Activated T-helper 1 cell treated with anti-CD3 and anti-CD28 coated beads, Interleukin-2, amount 50 U/mL, for 16 hours (primary cell): ENCODE data around the gene MYL6.

ENCODE experiments used
- DNase-seq, 2 donors: peaks; one replicate each; pipeline ENCODE4 v3.0.0-alpha.2; 2020; ENCODE audit warnings: low read depth in 1 of 2, low spot score in 1 of 2

Gene MYL6

GRCh38 chr12:56129206-56129941 lies 28.8 kb upstream of the MYL6 start:
- DNase-seq: peak; percentile 51 to 56

- no peak for DNase-seq
These were observed 28.1 kb upstream of the MYL6 start for GRCh38 chr12:56129942-56130495.

- no peak for DNase-seq
These were observed 27.3 kb upstream of the MYL6 start for GRCh38 chr12:56130876-56131275.

GRCh38 chr12:56134897-56135296 lies 23.3 kb upstream of the MYL6 start:
- no peak for DNase-seq

GRCh38 chr12:56137853-56138571 lies 20.1 kb upstream of the MYL6 start:
- DNase-seq: no peak

GRCh38 chr12:56141946-56142784 lies 16.0 kb upstream of the MYL6 start:
- no peak for DNase-seq

GRCh38 chr12:56143217-56143616 lies 14.9 kb upstream of the MYL6 start:
- DNase-seq: no peak

- DNase-seq: no peak
These were observed 14.3 kb upstream of the MYL6 start for GRCh38 chr12:56143870-56144269.

GRCh38 chr12:56145217-56145616 lies 12.9 kb upstream of the MYL6 start:
- DNase-seq: no peak

- no peak for DNase-seq
These were observed 11.4 kb upstream of the MYL6 start for GRCh38 chr12:56146492-56147460.

- no peak for DNase-seq
These were observed 7.6 kb upstream of the MYL6 start for GRCh38 chr12:56150563-56150962.

GRCh38 chr12:56151672-56152131 lies 6.5 kb upstream of the MYL6 start:
- peak; percentile 34 to 53 for DNase-seq

GRCh38 chr12:56152132-56152755 lies 5.9 kb upstream of the MYL6 start, which contains the start of gene MYL6B:
TSS of gene MYL6B (plus strand) at chr12:56152587. CDS start at chr12:56153919, 1,332 bp downstream.
- peak; percentile 83 to 91 for DNase-seq

- DNase-seq: no peak
These were observed 5.1 kb upstream of the MYL6 start for GRCh38 chr12:56152756-56153677.

- DNase-seq: no peak
These were observed 4.5 kb upstream of the MYL6 start for GRCh38 chr12:56153678-56154065.

GRCh38 chr12:56154246-56154771 lies 3.9 kb upstream of the MYL6 start:
- no peak for DNase-seq

- no peak for DNase-seq
These were observed 3.3 kb upstream of the MYL6 start for GRCh38 chr12:56154818-56155217.

GRCh38 chr12:56155256-56155845 lies 2.8 kb upstream of the MYL6 start:
- DNase-seq: no peak
